Right ventricle myocardium superior (tissue), 1 donor: ENCODE data around the gene SAMD14. TPM values are rescaled to one million over a fixed set of nuclear protein-coding genes. Genes with fewer than 3 reads are reported as not detected.

Source experiments
- ATAC-seq: fragments of 200-7000 bp; cut with Tn5 transposase; one replicate; pipeline ENCODE4 v1.9.1; 2020; ENCODE audit warnings: mild to moderate bottlenecking; ENCODE audit not compliant: poor library complexity
- DNase-seq: peaks from one replicate; pipeline ENCODE4 v3.0.0-alpha.2; 2020
- intact Hi-C: fragments of 100-400 bp; cut with DNase I; formaldehyde crosslinking; loops from one replicate; pipeline ENCODE4 v1.11.2; 2022
- total RNA-seq: library from RNA; stranded (reverse); fragmentation: NEBNext Ultra II Directional; extraction: Animal tissue kit (Norgen Biotek cat#: 25700); gene quantifications from one replicate; pipeline ENCODE4 v1.2.1, GENCODE V29; 2021
- donor health status: DM: no; HTN: yes; CAD: no; lungs with severe emphysema.

Gene SAMD14
- total RNA-seq, 1 donor from 2014 or later = 0.78 TPM

GRCh38 chr17:50093807-50094206 is 36.2 kb downstream of the SAMD14 start:
- intact Hi-C loops = no loop called here
- no peak for DNase-seq
- no peak for ATAC-seq

- ATAC-seq = no peak
- intact Hi-C loops = no loop called here
- no peak for DNase-seq
Measured at GRCh38 chr17:50093246-50093645, 36.7 kb downstream of the SAMD14 start.

DNA sequence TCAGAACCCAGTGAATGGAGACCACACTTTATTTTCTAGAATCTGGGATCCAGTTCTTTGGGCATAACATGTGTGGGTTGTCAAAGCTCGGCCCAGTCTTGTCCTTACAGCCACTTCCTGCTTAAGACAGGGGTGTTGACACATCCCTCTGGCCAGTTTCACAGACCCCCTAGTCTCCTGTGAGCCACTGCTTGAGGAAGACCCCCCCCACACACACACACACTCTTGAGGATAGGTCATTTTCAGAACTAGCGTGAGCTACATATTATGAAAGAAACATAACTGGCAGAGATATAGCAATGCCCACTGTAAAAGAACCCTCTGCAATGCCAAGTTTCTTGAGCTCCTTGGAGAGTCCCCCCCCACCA is 38.1 kb downstream of the SAMD14 start:
- intact Hi-C loops = no loop called here
- no peak for ATAC-seq
- no peak for DNase-seq

DNA sequence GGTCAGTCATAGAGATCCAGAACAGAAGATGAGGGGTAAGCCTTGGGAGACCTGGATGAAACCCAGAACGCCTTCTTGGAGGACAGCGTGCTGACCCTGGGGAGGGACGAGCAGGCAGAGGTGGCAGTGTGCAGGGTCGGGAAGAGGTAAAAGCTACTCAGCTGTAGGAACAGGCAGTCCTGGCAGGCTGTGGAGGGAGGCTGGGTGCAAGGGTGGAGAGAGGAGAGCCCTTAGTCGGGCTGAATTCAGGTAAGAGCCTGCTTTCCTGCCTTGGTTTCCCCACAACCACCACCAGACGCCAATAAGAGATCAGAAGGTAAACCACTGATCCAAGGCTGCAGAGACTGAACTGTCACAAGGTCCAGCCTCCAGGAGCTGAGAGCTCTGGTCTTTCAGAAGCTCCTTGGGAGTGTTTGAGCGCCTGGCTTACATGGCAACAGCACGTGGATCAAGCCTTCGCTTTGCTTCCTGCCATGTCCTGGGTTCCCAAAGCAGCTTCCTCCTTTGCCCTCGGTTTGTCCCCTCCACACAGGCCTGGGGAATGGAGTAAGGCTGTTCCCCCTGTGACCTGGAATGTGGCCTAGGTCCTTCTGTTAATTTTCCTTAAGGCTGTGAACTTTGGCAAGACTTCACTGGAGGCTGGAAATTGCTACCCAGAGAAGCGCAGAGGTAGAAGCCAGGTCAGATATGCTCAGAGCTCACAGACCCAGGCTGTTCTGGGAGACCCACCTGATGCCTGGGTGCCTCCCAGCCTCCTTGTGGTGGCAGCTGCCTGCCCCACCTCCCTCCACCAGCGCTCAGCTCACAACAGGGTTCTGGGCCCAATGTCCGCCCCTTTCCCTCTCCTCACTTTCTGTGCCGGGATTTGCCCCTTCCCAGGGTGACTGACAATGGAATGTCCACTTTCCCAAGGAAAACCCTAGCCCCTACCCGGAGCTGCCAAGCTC is 38.7 kb downstream of the SAMD14 start:
- intact Hi-C loops = no loop called here
- ATAC-seq (no peak), DNase-seq (peak; percentile 29)

DNA sequence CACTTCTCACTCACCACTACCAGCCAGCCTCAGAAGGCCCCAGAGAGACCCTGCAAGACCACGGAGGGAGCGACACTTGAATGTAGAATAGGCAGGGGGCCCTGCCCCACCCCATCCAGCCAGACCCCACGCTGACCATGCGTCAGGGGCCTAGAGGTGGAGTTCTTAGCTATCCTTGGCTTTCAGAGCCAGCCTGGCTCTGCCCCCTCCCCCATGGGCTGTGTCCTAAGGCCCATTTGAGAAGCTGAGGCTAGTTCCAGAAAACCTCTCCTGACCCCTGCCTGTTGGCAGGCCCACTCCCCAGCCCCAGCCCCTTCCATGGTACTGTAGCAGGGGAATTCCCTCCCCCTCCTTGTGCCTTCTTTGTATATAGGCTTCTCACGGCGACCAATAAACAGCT is 39.9 kb downstream of the SAMD14 start:
- peak; percentile 19 for DNase-seq
- intact Hi-C loops = no loop called here

DNA sequence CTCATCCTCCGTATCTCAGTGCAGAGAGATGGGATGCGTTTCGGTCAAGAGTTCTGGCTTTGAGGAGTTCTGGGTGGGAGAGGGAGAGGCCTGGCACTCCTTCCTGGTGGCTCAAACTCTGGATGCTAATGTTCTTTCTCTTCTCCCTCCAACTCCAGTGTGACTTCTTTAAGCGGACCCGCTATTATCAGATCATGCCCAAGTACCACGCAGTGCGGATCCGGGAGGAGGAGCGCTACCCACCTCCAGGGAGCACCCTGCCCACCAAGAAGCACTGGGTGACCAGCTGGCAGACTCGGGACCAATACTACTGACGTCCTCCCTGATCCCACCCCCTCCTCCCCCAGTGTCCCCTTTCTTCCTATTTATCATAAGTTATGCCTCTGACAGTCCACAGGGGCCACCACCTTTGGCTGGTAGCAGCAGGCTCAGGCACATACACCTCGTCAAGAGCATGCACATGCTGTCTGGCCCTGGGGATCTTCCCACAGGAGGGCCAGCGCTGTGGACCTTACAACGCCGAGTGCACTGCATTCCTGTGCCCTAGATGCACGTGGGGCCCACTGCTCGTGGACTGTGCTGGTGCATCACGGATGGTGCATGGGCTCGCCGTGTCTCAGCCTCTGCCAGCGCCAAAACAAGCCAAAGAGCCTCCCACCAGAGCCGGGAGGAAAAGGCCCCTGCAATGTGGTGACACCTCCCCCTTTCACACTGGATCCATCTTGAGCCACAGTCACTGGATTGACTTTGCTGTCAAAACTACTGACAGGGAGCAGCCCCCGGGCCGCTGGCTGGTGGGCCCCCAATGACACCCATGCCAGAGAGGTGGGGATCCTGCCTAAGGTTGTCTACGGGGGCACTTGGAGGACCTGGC is 40.8 kb downstream of the SAMD14 start:
- intact Hi-C loops = no loop called here
- DNase-seq (peak; percentile 24), ATAC-seq (no peak)

More for the DNA sequence above, 39.9 kb downstream of the SAMD14 start:
- no peak for ATAC-seq

DNA sequence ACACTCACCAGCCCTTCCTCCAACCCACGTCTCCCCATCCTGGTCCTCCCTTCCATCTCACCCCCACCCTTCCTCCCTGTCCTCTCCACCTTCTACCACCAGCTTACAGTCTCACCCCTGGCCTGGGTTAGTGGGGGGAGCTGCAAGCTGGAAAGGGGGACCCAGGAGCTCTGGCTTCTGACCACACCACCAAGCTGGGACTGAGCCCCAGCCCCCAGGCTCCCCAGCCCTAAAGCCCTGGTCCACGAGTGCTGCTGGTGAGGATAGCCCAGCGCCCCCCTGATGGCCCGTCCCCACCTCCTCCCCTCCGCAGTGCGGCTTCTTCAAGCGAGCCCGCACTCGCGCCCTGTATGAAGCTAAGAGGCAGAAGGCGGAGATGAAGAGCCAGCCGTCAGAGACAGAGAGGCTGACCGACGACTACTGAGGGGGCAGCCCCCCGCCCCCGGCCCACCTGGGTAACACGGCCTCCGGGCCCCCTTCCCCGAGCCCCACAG is 42.0 kb downstream of the SAMD14 start:
- DNase-seq (peak; percentile 30), ATAC-seq (peak; percentile 8)
- intact Hi-C loops = loop anchor here (2.0 kb wide), 1 partner anchor 61 kb away; no protein-coding TSS in a partner anchor

GRCh38 chr17:50087246-50087911 is 42.6 kb downstream of the SAMD14 start:
- intact Hi-C loops = loop anchor here (2.0 kb wide), 1 partner anchor 61 kb away; no protein-coding TSS in a partner anchor
- ATAC-seq (peak; percentile 90), DNase-seq (peak; percentile 80)

GRCh38 chr17:50081757-50082156 is 48.2 kb downstream of the SAMD14 start:
- DNase-seq (no peak), ATAC-seq (no peak)
- intact Hi-C loops = no loop called here

DNA sequence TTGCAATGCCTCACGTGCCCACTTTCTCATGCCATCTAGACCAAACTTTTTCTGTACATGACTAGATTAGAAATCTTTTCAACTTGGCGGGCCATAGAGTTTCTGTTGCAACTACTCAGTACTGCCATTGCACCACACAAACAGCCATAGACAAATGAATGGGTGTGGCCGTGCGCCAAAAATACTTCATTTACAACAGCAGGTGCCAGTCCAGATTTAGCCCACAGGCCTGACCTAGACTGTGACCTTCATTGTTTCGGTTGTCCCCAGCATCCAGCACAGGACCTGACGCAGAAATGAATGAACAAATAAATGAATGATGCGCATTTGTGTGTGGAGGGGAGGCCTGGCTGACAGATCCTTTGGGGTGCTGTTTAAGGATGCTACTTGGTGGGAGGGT is 49.1 kb downstream of the SAMD14 start:
- DNase-seq (peak; percentile 72), ATAC-seq (peak; percentile 87)
- intact Hi-C loops = no loop called here

- intact Hi-C loops = no loop called here
- ATAC-seq = peak; percentile 8
- DNase-seq = no peak
Measured at GRCh38 chr17:50080096-50080480, 49.9 kb downstream of the SAMD14 start.

DNA sequence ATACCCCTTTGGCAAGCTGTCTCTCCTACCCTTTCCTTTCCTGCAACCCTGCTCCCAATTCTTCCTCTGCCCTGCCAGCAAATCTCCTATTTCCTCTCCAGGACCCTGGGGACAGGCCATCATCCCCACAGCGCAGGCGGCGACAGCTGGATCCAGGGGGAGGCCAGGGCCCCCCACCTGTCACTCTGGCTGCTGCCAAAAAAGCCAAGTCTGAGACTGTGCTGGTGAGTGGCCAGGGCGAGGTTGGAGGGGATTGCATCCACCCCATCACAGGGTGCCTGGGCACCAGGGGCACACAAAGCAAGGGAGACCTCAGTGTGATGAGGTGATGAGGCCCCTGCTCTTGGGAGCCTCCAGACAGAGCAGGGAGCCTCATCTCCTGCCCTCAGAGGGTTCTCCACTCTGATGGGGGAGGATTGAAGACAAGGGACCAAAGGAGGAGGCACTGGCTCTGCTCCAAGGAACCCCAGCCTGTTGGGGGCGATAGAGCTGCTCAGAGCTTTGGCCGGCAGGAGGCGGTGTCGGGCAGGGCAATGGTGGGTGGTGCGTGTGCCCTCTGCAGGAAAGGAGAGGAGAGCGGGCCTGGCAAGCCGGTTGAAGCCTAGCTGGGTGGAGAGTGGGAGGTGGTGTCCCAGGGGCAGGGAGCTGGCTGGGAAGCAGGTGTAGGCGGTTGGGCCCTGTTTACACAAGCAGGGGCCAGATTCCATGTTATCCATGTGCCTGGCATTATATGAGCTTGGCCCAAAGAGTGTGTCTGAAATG is 50.4 kb downstream of the SAMD14 start:
- intact Hi-C loops = no loop called here
- peak; percentile 13 for ATAC-seq
- peak; percentile 39 for DNase-seq

DNA sequence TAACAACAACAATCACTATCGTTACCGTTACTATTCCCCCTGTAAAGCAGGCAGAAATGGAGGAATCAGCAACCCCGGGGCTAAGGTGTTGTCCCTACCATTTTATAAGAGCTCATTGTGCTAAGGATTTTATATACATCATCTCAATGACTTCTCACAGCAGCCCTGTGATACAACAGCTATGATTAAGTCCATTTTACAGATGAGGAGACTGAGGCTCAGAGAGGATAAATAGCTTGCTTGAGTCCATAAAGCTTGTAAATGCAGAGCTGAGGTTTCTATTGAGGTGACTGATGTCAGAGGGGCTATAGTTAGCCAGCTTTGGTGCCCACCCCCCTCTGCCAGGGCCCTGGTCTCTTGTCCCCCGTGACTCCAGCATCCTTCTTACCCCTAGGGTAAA is 51.5 kb downstream of the SAMD14 start:
- intact Hi-C loops = no loop called here

GRCh38 chr17:50076591-50077235 is 53.2 kb downstream of the SAMD14 start:
- ATAC-seq (no peak), DNase-seq (no peak)
- intact Hi-C loops = no loop called here

More for the DNA sequence above, 51.5 kb downstream of the SAMD14 start:
- DNase-seq (no peak), ATAC-seq (no peak)

DNA sequence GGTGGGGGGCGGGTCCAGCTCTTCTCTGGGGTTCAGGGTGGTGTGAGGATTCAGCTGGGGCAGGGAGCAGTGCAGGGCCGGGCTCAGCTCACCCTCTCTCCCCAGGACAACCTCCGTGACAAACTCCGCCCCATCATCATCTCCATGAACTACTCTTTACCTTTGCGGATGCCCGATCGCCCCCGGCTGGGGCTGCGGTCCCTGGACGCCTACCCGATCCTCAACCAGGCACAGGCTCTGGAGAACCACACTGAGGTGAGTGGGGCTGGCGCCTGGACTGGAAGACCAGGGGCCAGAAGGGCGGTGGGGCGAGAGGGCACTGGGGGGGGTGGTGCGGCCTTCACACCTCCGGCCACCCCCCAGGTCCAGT is 53.8 kb downstream of the SAMD14 start:
- intact Hi-C loops = no loop called here
- no peak for ATAC-seq
- peak; percentile 20 for DNase-seq

- intact Hi-C loops = no loop called here
- DNase-seq (peak; percentile 28), ATAC-seq (no peak)
Measured at GRCh38 chr17:50075446-50076032, 54.4 kb downstream of the SAMD14 start.

DNA sequence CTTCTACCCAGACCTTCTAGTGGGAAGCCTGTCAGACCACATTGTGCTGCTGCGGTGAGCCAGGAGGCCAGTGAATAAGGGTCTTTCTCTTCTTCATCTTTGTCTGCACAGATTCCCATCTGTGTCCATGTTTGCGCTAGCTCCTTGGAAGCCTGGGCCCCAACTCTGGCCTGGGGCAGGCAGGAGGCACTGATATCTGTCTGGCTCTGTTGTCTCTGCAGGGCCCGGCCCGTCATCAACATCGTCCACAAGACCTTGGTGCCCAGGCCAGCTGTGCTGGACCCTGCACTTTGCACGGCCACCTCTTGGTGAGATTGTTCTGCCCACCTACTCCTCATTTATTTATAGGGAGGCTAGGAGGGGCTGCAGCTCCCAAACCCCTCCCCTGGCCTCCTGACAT is 55.7 kb downstream of the SAMD14 start:
- ATAC-seq = no peak
- no peak for DNase-seq
- intact Hi-C loops = no loop called here
